A673 (cell line): ENCODE measurements around the gene TCEA3. TPM values are rescaled to one million over a fixed set of nuclear protein-coding genes. Genes with fewer than 3 reads are reported as not detected.

Experiments used
- BruUV-seq: library from RNA; stranded (reverse); fragments of 400-500 nt; replicated peaks from 2 replicates; lab custom pipeline; 2021; lab: Mats Ljungman, UMichigan
- CTCF ChIA-PET: fragments of 300-600 bp; sonication (Branson Sonifier 250); formaldehyde crosslinking; loops from one replicate; lab custom pipeline; 2022; ENCODE audit warnings: antibody characterized with exemption; lab: Charles Lee
- POLR2A ChIA-PET: fragments of 300-600 bp; sonication (Branson Sonifier 250); formaldehyde crosslinking; loops from one replicate; lab custom pipeline; 2022; ENCODE audit warnings: antibody characterized with exemption; ENCODE audit not compliant: low non-redundant PET; lab: Charles Lee
- DNase-seq: peaks from one replicate; pipeline ENCODE4 v3.0.0-alpha.2; 2015; ENCODE audit warnings: low spot score
- H3K27ac ChIP-seq: fragments of 200-600 bp; sonication (generic); 2 replicates; pipeline ENCODE4 v1.5.1; 2016; ENCODE audit warnings: mixed run types, low read depth, mild to moderate bottlenecking, mixed read lengths, antibody characterized with exemption, low read length; ENCODE audit not compliant: poor library complexity, severe bottlenecking
- H3K27me3 ChIP-seq: fragments of 200-600 bp; sonication (generic); replicated peaks from 2 replicates; pipeline ENCODE4 v1.6.1; 2017; ENCODE audit warnings: mixed run types, low read depth, mild to moderate bottlenecking, mixed read lengths, antibody characterized with exemption, low read length; ENCODE audit not compliant: insufficient read depth, poor library complexity
- H3K36me3 ChIP-seq: fragments of 200-600 bp; sonication (generic); 2 replicates; pipeline ENCODE4 v1.6.1; 2016; ENCODE audit warnings: mixed run types, mild to moderate bottlenecking, mixed read lengths, antibody characterized with exemption, low read length; ENCODE audit not compliant: insufficient read depth, poor library complexity, severe bottlenecking
- H3K4me1 ChIP-seq: fragments of 200-600 bp; sonication (generic); 2 replicates; pipeline ENCODE4 v1.6.1; 2017; ENCODE audit warnings: mixed run types, mild to moderate bottlenecking, mixed read lengths, antibody characterized with exemption, low read length; ENCODE audit not compliant: insufficient read depth, poor library complexity, severe bottlenecking
- H3K4me3 ChIP-seq: fragments of 200-600 bp; sonication (generic); 2 replicates; pipeline ENCODE4 v1.5.1; 2016; ENCODE audit warnings: low read depth, mixed run types, mild to moderate bottlenecking, mixed read lengths, low read length; ENCODE audit not compliant: poor library complexity, severe bottlenecking
- H3K9me3 ChIP-seq: fragments of 200-600 bp; sonication (generic); 2 replicates; pipeline ENCODE4 v1.6.1; 2016; ENCODE audit warnings: mixed run types, low read depth, mild to moderate bottlenecking, mixed read lengths, antibody characterized with exemption, low read length; ENCODE audit not compliant: poor library complexity, severe bottlenecking
- CTCF ChIP-seq: fragments of 300-800, 200-600 bp; sonication (generic); conservative IDR thresholded peaks from 2 replicates; pipeline ENCODE4 v1.5.1; 2017; ENCODE audit warnings: low read depth, mild to moderate bottlenecking, antibody characterized with exemption, low read length, moderate library complexity, mixed read lengths
- EZH2 ChIP-seq: fragments of 200-600 bp; sonication (generic); IDR thresholded peaks from 2 replicates; pipeline ENCODE4 v1.6.1; 2017; ENCODE audit warnings: borderline replicate concordance, low read depth, mild to moderate bottlenecking, mixed read lengths, antibody characterized with exemption, low read length; ENCODE audit not compliant: poor library complexity, severe bottlenecking
- intact Hi-C: fragments of 100-400 bp; cut with micrococcal nuclease; formaldehyde crosslinking; loops from one replicate; pipeline ENCODE4 v1.10.0; 2022; ENCODE audit not compliant: unreplicated experiment
- total RNA-seq: library from RNA; stranded (reverse); gene quantifications from 2 replicates; pipeline ENCODE4 v1.2.3, GENCODE V29; 2021

TCEA3 gene
- total RNA-seq, 1 experiment from 2014 or later: 0.99 TPM

DNA sequence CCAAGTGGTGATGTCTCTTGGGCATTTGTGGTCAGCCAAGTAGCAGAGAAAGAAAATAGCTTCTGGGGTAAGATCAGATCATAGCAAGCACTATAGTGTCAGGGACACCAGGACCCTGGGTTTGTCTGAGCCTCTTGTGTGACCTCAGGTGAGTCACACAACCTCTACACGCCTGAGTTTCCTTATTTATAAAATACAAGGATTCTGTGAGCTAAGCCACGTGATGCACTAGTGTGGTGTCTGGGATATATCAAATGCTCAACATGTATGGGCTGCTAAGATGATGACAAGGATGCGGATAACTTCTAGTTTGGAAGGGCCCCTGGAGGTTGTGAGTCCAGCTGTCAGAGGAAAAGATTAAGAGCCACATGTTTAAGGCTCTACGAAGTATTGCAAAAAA lies 30.4 kb downstream of the TCEA3 start:
- H3K4me3 ChIP-seq: no peak overlapping the region
- intact Hi-C loops: no loop called here
- no TSS peak for BruUV-seq
- H3K4me1 ChIP-seq: peaks cover 8% of the 10 kb centered on the region
- H3K27ac ChIP-seq: no peak overlapping the region
- H3K36me3 ChIP-seq: no peaks in the 10 kb centered on the region
- POLR2A ChIA-PET: no interaction called here
- DNase-seq: no peak
- TF ChIP-seq CTCF: no peak
- TF ChIP-seq EZH2: no peak
- CTCF ChIA-PET: no interaction called here
- no peaks in the 10 kb centered on the region for H3K9me3 ChIP-seq
- no peaks in the 10 kb centered on the region for H3K27me3 ChIP-seq

DNA sequence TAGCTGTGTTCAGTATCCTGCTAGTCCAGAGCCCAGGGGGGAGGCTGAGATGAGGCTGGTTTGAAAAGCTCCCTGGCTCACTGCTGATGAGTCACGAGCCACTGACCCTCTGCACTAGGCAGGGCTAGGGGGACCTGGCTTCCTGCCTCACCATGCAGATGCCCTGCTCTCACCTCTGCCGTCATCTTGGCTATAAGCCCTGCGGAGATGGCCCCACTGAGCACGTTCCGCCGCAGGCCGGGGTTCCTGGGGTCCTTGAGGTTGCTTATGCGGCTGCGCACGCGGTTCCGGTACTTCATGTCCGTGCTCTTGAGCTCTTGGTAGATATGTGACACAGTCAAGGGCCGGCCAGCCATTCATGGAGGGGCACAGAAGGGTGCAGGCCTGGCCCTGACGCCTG lies 30.8 kb downstream of the TCEA3 start:
- Histone ChIP-seq H3K36me3 (no peaks in the 10 kb centered on the region), H3K4me3 (no peak overlapping the region), H3K27ac (no peak overlapping the region), H3K9me3 (no peaks in the 10 kb centered on the region), H3K27me3 (no peaks in the 10 kb centered on the region), H3K4me1 (peaks cover 8% of the 10 kb centered on the region)
- CTCF ChIA-PET: no interaction called here
- POLR2A ChIA-PET: no interaction called here
- no peak for TF ChIP-seq CTCF
- no peak for TF ChIP-seq EZH2
- intact Hi-C loops: no loop called here
- BruUV-seq: no TSS peak
- no peak for DNase-seq

- CTCF ChIA-PET: no interaction called here
- Histone ChIP-seq H3K4me3 (no peak overlapping the region), H3K27me3 (no peaks in the 10 kb centered on the region), H3K4me1 (peaks cover 8% of the 10 kb centered on the region), H3K27ac (no peak overlapping the region), H3K36me3 (no peaks in the 10 kb centered on the region), H3K9me3 (no peaks in the 10 kb centered on the region)
- TF ChIP-seq CTCF: no peak
- TF ChIP-seq EZH2: no peak
- BruUV-seq: no TSS peak
- intact Hi-C loops: no loop called here
- DNase-seq: no peak
- POLR2A ChIA-PET: no interaction called here
These were observed 32.3 kb downstream of the TCEA3 start for GRCh38 chr1:23392125-23392855.
